Adrenal gland (tissue), 5 donors: ENCODE data around the gene UHRF2.

Experiments used
- CTCF ChIP-seq, 6 experiments: fragments of 450-650 bp in 4 of 6; fragments of 200-600 bp in 2 of 6; sonication (generic) in 1 of 6; IDR thresholded peaks; 1 replicate in 5 of 6; 2 replicates in 1 of 6; pipeline versions ENCODE4 v1.5.1 to v1.8.0; 2016 to 2021; ENCODE audit warnings: antibody characterized with exemption in 6 of 6, mild to moderate bottlenecking in 2 of 6, moderate library complexity in 1 of 6
- POLR2A ChIP-seq, 2 donors: fragments of 450-650 bp; IDR thresholded peaks; one replicate each; pipeline ENCODE4 v1.6.1; 2017; ENCODE audit warnings: antibody characterized with exemption in 2 of 2, mild to moderate bottlenecking in 2 of 2, moderate library complexity in 1 of 2
- donor health status: DM: no; HTN: no; CAD: no.

- TF ChIP-seq CTCF (IDR thresholded peaks at IDR 0.05) (no peak), POLR2A (IDR thresholded peaks at IDR 0.05) (no peak)
Observed at GRCh38 chr9:6495466-6495865, 82.5 kb downstream of the UHRF2 start.
